ENCODE measurements around the gene TEX35.
"Not testable (repeated sequence)": the region's sequence is repeated elsewhere in the genome, so short reads cannot be mapped to it uniquely, and the experiment has no call there.

The TEX35 gene

DNA sequence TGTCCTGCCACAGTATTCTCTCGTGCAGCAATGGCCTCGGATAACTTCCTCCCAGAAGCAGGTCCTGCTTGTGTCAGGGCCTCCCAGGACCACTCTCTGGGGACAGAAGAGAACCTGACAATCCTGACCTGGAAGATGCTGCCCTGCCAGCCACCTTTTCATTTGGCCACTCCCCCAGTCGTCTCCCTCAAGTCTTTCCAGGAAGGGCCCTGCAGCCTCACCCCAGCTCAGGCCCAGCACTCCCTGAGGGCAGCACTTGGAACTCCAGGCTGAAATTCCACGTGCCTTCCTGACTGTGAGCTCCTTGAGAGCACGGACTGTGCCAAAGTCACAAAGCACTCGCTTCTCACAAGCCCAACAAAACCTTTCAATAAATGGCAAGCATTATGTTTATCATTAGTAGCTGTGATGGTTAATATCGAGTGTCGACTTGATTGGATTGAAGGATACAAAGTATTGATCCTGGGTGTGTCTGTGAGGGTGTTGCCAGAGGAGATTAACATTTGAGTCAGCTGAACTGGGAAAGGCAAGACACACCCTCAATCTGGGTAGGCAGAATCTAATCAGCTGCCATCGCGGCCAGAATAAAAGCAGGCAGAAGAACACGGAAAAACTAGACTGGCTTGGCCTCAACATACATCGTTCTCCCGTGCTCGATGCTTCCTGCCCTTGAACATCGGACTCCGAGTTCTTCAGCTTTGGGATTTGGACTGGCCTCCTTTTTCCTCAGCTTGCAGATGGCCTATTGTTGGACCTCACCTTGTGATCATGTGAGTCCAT lies 13.8 kb upstream of the TEX35 start:
- DNase-seq (ENCODE audit: low spot score), result no peak
- TF ChIP-seq CTCF (IDR thresholded peaks at IDR 0.05), result no peak
- no peak overlapping the region for H3K27ac ChIP-seq
- no peak overlapping the region for H3K4me3 ChIP-seq

DNA sequence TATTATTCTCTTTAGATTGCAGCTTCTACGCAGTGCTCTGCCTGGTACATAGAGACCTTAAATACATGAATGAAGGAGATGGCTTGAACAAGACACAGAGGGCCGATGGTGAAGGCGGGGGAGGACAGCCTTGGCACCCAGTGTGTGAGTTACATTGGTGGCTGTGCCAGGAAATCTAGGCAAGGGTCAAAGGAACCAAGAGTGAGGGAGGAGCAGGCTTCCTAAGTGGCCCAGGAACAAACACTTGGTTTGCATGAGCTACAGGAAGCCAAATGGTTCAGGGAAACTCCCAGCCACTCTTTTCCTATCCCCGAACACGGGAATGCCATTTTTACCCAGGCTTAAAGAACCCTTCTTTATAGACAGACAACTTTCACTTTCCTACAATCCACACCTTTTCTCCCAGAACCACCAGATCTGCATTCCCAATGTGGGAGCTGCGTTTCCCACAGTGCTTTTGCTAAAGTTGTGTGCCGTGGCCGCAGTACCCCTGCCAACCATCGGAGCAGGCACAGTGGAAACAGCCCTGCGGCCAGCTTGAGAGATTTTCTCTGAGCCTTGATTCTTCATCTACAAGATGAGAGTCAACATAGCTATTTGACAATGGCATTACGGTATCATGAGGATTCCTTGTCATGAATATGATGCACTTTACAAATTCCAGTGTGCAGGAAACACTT lies 12.7 kb upstream of the TEX35 start:
- no peak overlapping the region for H3K27ac ChIP-seq
- no peak overlapping the region for H3K4me3 ChIP-seq
- DNase-seq (ENCODE audit: low spot score), result no peak
- TF ChIP-seq CTCF (IDR thresholded peaks at IDR 0.05), result no peak

DNA sequence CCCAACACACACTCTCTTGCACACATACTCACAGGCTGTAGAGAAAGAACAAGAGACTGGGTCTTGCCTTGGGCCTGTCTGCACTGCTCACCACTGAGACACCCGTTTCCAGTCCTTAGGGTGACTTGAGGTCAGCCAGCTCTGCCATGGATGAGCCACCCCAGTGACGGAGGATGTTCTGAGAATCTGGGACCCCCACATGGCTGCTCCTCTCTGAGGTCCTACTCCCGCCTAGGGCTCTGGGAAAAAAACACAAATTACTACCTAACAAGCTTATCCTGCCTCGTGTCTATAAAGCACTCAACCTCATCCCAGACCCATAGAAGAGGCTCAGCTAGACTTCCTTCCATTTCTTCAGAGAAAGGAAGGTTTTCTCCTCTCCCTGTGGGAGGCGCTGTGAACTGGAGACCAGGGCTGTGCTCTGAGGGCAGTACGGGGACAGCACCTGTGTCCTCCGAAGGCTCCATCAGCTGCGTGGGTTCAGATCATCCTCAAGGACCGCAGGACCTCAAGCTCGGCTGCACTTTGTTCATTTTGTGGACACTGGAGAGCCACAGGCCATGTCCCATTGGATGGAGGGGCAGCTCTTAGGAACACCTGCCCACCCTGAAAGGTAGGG lies 11.9 kb upstream of the TEX35 start:
- H3K27ac ChIP-seq, result no peak overlapping the region
- no peak for TF ChIP-seq CTCF (IDR thresholded peaks at IDR 0.05)
- no peak for DNase-seq (ENCODE audit: low spot score)
- no peak overlapping the region for H3K4me3 ChIP-seq

- H3K4me3 ChIP-seq, result no peak overlapping the region
- no peak overlapping the region for H3K27ac ChIP-seq
- no peak for DNase-seq (ENCODE audit: low spot score)
- TF ChIP-seq CTCF (IDR thresholded peaks at IDR 0.05), result peak; percentile 83
Observed at GRCh38 chr1:178501705-178502329, 11.1 kb upstream of the TEX35 start.

DNA sequence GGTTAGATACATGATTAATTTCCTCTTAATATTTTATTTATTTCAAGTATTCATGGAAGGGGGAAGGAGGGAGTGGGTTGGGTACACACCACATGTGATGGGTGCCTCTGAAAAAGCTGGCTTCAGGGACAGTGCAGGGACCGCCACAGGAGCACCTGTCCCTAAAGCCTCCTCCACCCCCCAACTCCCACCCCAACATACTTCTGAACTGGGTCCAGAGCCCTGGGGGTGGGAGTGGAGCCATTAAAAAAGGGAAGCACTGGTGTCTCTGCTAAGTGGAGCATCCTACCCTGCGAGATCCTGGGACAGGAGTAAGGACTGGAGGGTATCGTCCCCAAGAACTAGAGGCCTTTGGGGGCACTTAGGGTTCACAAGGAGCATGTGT lies 10.6 kb upstream of the TEX35 start:
- Histone ChIP-seq H3K27ac (no peak overlapping the region), H3K4me3 (no peak overlapping the region)
- TF ChIP-seq CTCF (IDR thresholded peaks at IDR 0.05), result no peak
- DNase-seq (ENCODE audit: low spot score), result no peak

GRCh38 chr1:178502856-178503255 lies 10.1 kb upstream of the TEX35 start:
- H3K4me3 ChIP-seq, result no peak overlapping the region
- no peak for DNase-seq (ENCODE audit: low spot score)
- TF ChIP-seq CTCF (IDR thresholded peaks at IDR 0.05), result no peak
- H3K27ac ChIP-seq, result no peak overlapping the region

DNA sequence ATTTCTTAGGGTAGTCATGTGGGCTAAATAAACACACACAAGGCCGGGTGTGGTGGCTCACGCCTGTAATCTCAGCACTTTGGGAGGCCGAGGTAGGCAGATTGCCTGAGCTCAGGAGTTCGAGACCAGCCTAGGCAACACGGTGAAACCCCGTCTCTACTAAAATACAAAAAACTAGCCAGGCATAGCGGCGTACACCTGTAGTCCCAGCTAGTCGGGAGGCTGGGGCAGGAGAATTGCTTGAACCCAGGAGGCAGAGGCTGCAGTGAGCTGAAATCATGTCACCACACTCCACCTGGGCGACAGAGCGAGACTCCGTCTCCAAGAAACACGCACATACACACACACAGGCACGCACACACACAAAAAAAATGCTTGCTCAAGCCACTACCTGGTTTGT lies 9.6 kb upstream of the TEX35 start:
- H3K4me3 ChIP-seq; DNase-seq (ENCODE audit: low spot score); H3K27ac ChIP-seq: not testable (repeated sequence)

Data from coronary artery (tissue), 2 donors.